T-helper 2 cell treated with Interferon-gamma antibody and Interleukin-4, amounts not matched to agents 100 ng/mL and 5 ng/mL, for 36 hours (primary cell): ENCODE results near the gene SHC3. TPM values are rescaled to one million over a fixed set of nuclear protein-coding genes. Genes with fewer than 3 reads are reported as not detected.

ENCODE experiments used
- intact Hi-C: fragments of 100-400 bp; cut with micrococcal nuclease; formaldehyde crosslinking; loops from one replicate; pipeline ENCODE4 v1.15.1; 2023
- total RNA-seq: library from RNA; stranded (reverse); gene quantifications from 2 replicates; pipeline ENCODE4 v1.2.3, GENCODE V29; 2022

SHC3 gene
- total RNA-seq, 1 donor from 2014 or later, result not detected

GRCh38 chr9:89029788-89030187, 148.8 kb downstream of the SHC3 start:
- intact Hi-C loops, result no loop called here

GRCh38 chr9:89026876-89027275, 151.7 kb downstream of the SHC3 start:
- intact Hi-C loops, result no loop called here

- intact Hi-C loops, result no loop called here
These were observed 153.1 kb downstream of the SHC3 start for GRCh38 chr9:89025553-89025952.

DNA sequence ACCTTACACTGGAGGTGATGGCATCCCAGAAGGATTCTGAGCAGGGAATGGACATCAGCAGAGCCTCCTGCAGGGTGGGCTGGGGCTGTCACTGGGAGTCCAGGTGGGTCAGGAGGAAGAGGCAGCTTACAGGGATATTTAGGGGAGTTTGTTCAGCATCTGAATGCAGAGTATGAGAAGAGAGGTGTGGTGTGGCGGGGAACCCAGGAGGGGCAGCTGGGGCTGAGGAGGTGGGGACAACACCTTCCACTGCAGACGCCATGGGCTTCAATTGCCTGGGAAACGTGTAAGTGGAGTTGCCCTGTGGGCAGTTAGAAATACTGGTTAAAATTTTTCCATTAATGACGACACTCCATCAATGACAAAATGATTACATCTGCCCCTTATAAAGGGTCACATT, 153.9 kb downstream of the SHC3 start:
- intact Hi-C loops, result no loop called here

- intact Hi-C loops, result no loop called here
These were observed 154.9 kb downstream of the SHC3 start for GRCh38 chr9:89023740-89024139.

DNA sequence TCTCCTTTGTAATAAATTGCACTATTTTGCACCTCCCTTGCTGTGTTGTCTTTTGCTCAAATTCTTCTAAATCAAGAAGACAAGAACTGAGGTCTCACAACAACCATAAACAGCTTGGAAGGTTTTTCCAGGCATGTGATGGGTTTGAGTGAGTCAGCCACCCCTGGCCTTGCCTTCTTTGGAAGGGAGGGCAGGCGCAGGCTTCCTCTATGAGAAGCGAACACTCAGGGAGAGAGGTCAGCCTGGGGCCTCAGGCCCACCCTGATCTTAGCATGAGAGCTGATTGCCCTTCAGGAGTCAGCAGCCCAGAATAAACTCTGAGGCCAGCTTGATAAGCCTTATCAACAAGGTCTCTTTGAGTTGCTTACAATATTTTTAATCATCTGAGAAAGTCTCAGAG, 155.7 kb downstream of the SHC3 start:
- intact Hi-C loops, result no loop called here

DNA sequence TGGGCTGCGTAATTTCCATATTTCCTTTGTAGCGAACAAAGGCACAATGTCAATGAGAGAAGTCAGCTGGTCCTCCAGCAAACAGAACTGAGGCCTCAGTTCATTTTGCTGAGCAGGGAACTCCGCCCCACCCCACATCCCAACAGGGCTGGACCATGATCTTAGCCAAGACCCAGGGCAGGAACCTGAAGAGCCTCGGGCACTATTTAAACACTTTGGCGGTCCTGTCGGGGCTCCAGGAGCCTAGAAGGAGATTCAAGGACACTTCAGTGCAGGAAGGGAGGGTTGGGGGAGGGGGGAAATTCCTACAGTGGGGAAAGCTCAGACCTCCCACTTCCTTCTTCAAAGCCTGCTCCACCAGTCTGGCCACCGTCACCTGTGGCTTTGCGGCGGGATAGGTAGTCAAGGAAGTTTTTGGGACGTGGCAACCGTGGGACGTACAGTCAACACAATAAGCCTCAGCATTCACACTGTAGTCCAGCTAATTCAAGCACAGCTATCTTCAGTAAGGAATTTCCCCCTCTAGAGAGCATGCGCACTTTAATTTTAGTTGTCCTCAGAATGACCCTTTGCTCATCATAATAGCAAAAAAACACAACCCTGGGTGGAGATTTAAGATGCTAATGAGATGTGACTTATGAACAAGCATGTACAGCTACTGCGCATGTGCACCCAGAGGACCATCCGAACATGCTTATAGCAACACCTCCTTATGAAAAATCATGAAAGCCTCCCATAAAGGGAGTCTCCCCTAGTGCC, 156.4 kb downstream of the SHC3 start:
- intact Hi-C loops, result no loop called here

DNA sequence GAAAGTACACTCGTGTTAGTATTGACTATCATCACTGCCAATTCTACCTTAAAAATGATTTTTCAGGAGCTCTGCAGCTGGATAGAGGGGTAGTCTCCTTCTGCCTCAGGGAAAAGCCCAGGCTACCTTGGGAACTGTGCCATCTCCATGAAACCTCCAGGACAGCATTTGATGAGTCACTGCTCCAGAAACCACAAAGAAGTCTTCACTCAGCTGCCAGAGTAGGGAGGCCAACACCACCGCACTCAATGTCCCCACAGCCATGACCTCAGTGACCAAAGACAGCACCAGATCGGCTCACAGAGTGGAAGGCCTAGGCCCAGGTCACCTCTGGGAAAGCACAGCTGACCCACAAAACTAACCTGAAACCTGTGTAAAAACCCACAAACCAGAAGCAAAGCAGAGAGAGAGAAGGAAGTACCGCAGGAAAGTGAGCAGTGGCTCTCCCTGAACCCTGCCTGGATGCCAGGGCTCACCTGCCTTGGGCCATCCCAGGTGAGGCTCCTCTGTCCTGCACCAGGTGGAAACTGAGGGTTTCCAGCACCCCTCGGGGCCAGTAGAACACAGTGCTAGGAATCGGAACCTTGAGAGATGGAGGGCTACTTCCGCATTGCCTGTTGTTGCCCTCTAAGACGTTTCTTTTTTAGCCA, 157.3 kb downstream of the SHC3 start:
- intact Hi-C loops, result no loop called here

DNA sequence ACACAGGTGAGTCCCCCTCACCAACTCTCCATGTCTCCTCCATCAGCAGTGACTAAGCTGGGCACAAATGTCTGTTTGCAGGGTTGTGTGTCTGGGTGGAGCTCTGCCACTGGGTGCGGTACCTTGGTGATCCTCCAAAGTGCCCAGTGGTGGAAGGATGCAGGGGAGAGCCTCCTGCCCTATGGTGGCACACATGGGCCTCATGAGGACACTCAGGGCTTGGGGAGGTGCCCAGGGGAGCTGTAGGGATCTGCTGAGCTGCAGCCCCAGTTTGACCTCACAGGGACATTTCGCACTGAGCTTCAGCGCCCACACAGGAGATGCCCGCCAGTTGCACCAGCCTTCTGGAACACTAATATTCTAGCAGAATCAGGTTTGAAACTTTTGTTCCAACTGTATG, 157.9 kb downstream of the SHC3 start:
- intact Hi-C loops, result no loop called here

DNA sequence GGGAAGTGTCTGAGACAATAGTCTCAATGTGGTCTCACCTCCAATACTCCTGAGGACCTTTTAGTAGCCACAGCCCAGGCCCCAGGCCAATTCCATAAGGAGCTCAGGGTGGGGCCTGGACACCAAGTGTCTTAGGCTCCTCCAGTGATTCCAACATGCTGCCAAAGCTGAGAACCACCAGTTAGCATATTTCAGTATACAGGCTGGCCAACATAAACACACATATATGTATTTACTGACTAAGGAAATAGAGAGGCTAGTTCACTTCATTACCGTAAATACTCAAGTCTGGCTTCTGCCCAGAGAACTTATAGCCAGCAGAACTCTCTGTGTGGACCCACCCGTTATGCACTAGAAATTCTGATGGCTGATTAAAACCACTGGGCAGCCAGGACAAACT, 163.3 kb downstream of the SHC3 start:
- intact Hi-C loops, result no loop called here

DNA sequence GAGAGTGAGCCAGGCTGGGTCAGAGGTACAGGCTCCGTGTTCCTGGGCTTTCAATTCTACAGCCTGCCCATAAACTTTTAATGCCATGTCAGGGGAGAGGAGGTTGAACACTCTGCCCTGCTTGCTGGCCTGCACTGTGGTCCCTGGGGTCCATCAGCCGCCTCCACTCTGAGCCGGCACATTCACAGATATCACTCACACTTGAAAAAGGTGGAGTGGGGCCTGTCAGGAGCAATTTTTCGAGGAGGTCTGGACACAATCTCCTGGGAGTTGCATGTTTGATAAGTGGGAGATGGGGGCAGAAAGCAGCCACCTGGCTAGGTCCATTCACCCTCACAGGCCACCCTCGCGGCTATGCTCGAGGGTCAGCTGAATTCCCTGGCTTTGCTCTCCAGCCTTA, 164.5 kb downstream of the SHC3 start:
- intact Hi-C loops, result no loop called here

DNA sequence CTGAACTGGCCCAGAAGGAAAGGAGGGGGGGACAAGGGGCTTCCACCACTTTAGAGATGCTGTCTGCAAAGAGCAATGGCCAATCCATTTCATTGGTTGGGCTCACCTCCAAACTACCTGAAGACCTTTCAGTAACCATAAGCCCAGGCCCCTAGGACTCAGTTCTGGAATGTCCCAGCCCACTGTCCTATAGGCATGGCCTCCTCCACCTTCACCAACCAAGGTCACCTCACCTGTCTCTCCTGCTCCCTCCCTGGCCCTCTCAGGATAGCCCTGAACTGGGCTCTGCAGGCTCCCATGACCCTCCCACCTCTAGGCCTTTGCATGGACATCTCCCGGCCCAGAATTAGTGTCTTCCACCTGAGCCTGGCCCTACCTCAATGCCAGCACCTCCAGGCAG, 165.0 kb downstream of the SHC3 start:
- intact Hi-C loops, result no loop called here

- intact Hi-C loops, result no loop called here
These were observed 166.2 kb downstream of the SHC3 start for GRCh38 chr9:89012294-89013042.

GRCh38 chr9:89011683-89012082, 166.9 kb downstream of the SHC3 start:
- intact Hi-C loops, result no loop called here

DNA sequence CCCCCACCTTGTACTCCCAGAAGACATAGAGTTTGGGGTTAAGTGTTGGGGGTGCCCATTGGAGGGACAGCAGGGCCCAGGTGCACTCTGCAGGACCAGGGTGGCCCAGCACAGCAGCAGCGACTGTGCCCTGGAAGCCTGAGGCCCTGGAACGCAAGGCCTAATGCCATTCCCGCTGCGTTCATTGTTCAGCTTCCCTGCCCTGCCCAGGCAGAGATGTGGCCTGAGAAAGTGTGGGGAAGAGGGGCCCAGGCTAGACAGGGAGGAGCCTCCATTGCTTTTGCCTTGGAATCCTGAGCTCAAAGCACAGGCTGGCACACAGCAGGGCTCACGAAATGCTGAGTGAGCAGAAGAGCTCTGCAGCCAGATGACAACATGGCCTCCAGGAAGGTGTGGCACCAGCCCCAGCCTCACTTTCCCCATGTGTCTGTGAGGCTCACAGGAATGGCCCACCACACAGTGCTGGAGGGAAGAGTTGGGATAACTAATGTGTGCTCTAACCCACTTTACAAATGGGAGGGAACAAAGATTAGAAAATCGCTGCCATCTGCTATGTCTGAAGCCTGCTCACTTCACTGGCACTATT, 168.0 kb downstream of the SHC3 start:
- intact Hi-C loops, result no loop called here

DNA sequence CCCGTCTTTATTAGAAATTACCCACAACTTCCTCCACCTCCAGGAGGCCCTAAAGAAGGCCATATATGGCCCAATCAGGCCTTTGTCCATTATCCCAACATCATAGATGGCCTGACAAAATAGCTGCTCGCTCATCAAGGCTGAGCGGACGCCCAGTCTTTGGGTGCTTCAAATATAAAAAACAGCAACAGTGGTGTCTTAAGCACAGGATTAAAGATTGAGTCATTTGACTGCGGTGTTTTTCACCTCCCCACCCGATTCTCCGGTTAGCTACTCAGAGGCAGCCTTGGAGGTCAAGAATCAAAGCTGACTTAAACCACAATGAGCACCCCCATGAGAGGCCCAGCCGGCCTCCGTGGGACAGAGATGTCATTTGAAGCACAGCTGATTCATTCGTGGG, 168.6 kb downstream of the SHC3 start:
- intact Hi-C loops, result no loop called here

- intact Hi-C loops, result loop anchor here (10.0 kb wide), 1 partner anchor 1055 kb away; a partner anchor contains a TSS
These were observed 169.1 kb downstream of the SHC3 start for GRCh38 chr9:89009546-89009840.

GRCh38 chr9:89008744-89009545, 169.7 kb downstream of the SHC3 start:
- intact Hi-C loops, result loop anchor here (10.0 kb wide), 1 partner anchor 1054 kb away; a partner anchor contains a TSS

DNA sequence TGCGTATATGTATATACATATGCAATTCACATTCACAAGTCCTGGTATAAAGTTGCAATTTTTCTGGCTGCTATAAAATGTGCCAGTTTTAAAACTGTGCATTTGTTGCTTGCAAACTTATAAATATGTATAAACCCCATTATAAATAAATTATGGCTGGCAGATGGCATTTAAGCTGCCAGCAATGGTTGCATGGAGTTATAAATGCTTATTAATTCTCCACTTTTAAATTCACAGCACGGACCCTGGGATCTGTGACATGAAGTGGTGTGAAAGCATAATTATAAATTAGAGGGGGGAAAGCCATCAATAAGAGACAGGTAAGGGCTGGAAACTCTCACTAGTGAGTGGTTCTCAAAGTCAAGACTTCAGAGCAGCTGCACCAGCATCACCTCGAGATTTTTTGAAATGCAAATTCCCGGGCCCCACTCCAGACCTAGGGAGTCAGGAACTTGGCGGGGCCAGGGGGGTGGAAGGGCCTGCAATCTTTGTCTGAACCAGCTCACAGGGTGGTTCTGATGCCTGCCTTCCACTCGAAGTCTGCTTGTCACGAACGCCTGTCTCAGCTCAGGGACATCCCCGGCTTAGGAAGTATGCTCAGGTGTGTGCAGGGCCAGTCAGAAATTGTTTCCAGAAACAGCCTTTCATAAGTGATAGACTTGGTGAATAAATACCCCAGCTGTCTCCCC, 170.4 kb downstream of the SHC3 start:
- intact Hi-C loops, result loop anchor here (10.0 kb wide), 1 partner anchor 1053 kb away; a partner anchor contains a TSS
